Measurements from ENCODE around the gene ALLC.
A peak's percentile ranks its signal among the peaks of the same experiment; 100 is the strongest.

The ALLC gene

GRCh38 chr2:3737128-3737527 is 79.1 kb downstream of the ALLC start:
- Histone ChIP-seq H3K36me3 (ENCODE audit: insufficient read depth) (no peaks in the 10 kb centered on the region), H3K4me1 (ENCODE audit: low read depth, poor library complexity, severe bottlenecking) (no peaks in the 10 kb centered on the region), H3K9ac (no peak overlapping the region), H3K79me2 (ENCODE audit: insufficient read depth, low read depth) (no peaks in the 10 kb centered on the region), H4K20me1 (ENCODE audit: insufficient read depth) (no peaks in the 10 kb centered on the region), H2AFZ (ENCODE audit: low read depth) (no peak overlapping the region), H3K27ac (no peak overlapping the region), H3K27me3 (ENCODE audit: insufficient read depth, low read depth) (no peaks in the 10 kb centered on the region), H3K4me2 (no peak overlapping the region), H3K4me3 (IDR thresholded peaks at IDR 0.05; ENCODE audit: insufficient read depth, low read depth, low read length) (no peak overlapping the region)
- TF ChIP-seq CTCF (conservative IDR thresholded peaks at IDR 0.05; ENCODE audit: low read depth, low read length) = no peak

GRCh38 chr2:3738454-3738853 is 80.5 kb downstream of the ALLC start:
- no peak overlapping the region for H3K4me2 ChIP-seq
- H3K27ac ChIP-seq = no peak overlapping the region
- no peaks in the 10 kb centered on the region for H3K79me2 ChIP-seq (ENCODE audit: insufficient read depth, low read depth)
- TF ChIP-seq CTCF (conservative IDR thresholded peaks at IDR 0.05; ENCODE audit: low read depth, low read length) = 0 out of 2 replicates have a peak, but pooled peaks have one; percentile 17
- no peak overlapping the region for H3K9ac ChIP-seq
- no peak overlapping the region for H3K4me3 ChIP-seq (IDR thresholded peaks at IDR 0.05; ENCODE audit: insufficient read depth, low read depth, low read length)
- no peak overlapping the region for H2AFZ ChIP-seq (ENCODE audit: low read depth)
- H3K4me1 ChIP-seq (ENCODE audit: low read depth, poor library complexity, severe bottlenecking) = no peaks in the 10 kb centered on the region
- no peaks in the 10 kb centered on the region for H4K20me1 ChIP-seq (ENCODE audit: insufficient read depth)
- no peaks in the 10 kb centered on the region for H3K27me3 ChIP-seq (ENCODE audit: insufficient read depth, low read depth)
- no peaks in the 10 kb centered on the region for H3K36me3 ChIP-seq (ENCODE audit: insufficient read depth)

- no peak overlapping the region for H3K4me3 ChIP-seq (IDR thresholded peaks at IDR 0.05; ENCODE audit: insufficient read depth, low read depth, low read length)
- no peak overlapping the region for H3K4me2 ChIP-seq
- H3K27ac ChIP-seq = no peak overlapping the region
- TF ChIP-seq CTCF (conservative IDR thresholded peaks at IDR 0.05; ENCODE audit: low read depth, low read length) = no peak
- no peaks in the 10 kb centered on the region for H4K20me1 ChIP-seq (ENCODE audit: insufficient read depth)
- no peaks in the 10 kb centered on the region for H3K36me3 ChIP-seq (ENCODE audit: insufficient read depth)
- no peak overlapping the region for H2AFZ ChIP-seq (ENCODE audit: low read depth)
- no peak overlapping the region for H3K9ac ChIP-seq
- no peaks in the 10 kb centered on the region for H3K79me2 ChIP-seq (ENCODE audit: insufficient read depth, low read depth)
- H3K27me3 ChIP-seq (ENCODE audit: insufficient read depth, low read depth) = no peaks in the 10 kb centered on the region
- H3K4me1 ChIP-seq (ENCODE audit: low read depth, poor library complexity, severe bottlenecking) = no peaks in the 10 kb centered on the region
These were observed 81.3 kb downstream of the ALLC start for GRCh38 chr2:3739313-3739712.

GRCh38 chr2:3741396-3741795 is 83.4 kb downstream of the ALLC start:
- Histone ChIP-seq H2AFZ (ENCODE audit: low read depth) (no peak overlapping the region), H3K4me2 (no peak overlapping the region), H3K4me3 (IDR thresholded peaks at IDR 0.05; ENCODE audit: insufficient read depth, low read depth, low read length) (no peak overlapping the region), H3K4me1 (ENCODE audit: low read depth, poor library complexity, severe bottlenecking) (no peaks in the 10 kb centered on the region), H3K27me3 (ENCODE audit: insufficient read depth, low read depth) (no peaks in the 10 kb centered on the region), H3K79me2 (ENCODE audit: insufficient read depth, low read depth) (no peaks in the 10 kb centered on the region), H3K27ac (no peak overlapping the region), H3K9ac (no peak overlapping the region), H4K20me1 (ENCODE audit: insufficient read depth) (no peaks in the 10 kb centered on the region), H3K36me3 (ENCODE audit: insufficient read depth) (no peaks in the 10 kb centered on the region)
- TF ChIP-seq CTCF (conservative IDR thresholded peaks at IDR 0.05; ENCODE audit: low read depth, low read length) = no peak

Data from KMS-11 (cell line).